GM12891 (cell line): ENCODE data around the gene FBXL15.

Experiments used
- DNase-seq: peaks from one replicate; pipeline ENCODE4 v3.0.0; 2011; ENCODE audit warnings: low spot score; ENCODE audit not compliant: insufficient read length
- FAIRE-seq: peaks from 2 replicates; lab custom pipeline; 2011; peaks lifted over from hg19 to GRCh38; lab: Jason Lieb, UNC
- PAX5 ChIP-seq: IDR thresholded peaks from 2 replicates; pipeline ENCODE4 v1.6.1; 2011; ENCODE audit warnings: low read length, moderate library complexity, mild to moderate bottlenecking; ENCODE audit not compliant: insufficient read depth, severe bottlenecking
- POLR2A ChIP-seq: IDR thresholded peaks from 2 replicates; pipeline ENCODE4 v1.6.1; 2011; ENCODE audit warnings: low read depth, low read length, control low read depth
- POLR2AphosphoS5 ChIP-seq: IDR thresholded peaks from 2 replicates; pipeline ENCODE4 v1.6.1; 2011; ENCODE audit warnings: low read depth, low read length, control low read depth
- POU2F2 ChIP-seq: IDR thresholded peaks from 2 replicates; pipeline ENCODE4 v1.6.1; 2011; ENCODE audit warnings: low read depth, mild to moderate bottlenecking, control low read depth, low read length, moderate library complexity
- SPI1 ChIP-seq: IDR thresholded peaks from 2 replicates; pipeline ENCODE4 v1.6.1; 2011; ENCODE audit warnings: low read depth, low read length, control low read depth
- TAF1 ChIP-seq: IDR thresholded peaks from 2 replicates; pipeline ENCODE4 v1.6.1; 2011; ENCODE audit warnings: low read depth, low read length, control low read depth

Gene FBXL15

DNA sequence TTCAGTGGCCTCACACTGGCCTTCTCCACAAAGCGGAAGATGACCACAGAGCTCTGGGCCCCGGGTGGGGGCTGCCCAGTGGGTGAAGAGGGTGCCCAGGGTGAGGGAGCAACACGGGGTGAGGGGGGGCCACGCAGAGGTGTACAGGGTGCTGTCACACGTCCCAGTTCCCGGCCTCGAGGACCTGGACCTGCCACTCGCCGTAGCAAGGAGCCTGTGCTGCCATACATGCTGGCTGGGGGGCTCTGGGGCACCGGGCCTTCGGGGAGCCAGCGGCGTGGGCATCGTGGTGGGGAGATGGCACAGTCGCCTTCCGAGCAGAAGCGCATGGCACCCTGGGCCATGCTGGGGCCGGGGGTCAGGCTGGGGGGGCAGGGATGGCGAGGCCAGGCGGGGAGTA, 3.9 kb upstream of the FBXL15 start:
- FAIRE-seq (no peak), DNase-seq (no peak)
- no peak for TF ChIP-seq SPI1
- TF ChIP-seq POLR2AphosphoS5 = no peak
- no peak for TF ChIP-seq POU2F2
- TF ChIP-seq TAF1 = no peak
- no peak for TF ChIP-seq POLR2A
- TF ChIP-seq PAX5 = no peak

- TF ChIP-seq POLR2A (no peak), POU2F2 (no peak), SPI1 (no peak), POLR2AphosphoS5 (no peak), PAX5 (no peak), TAF1 (no peak)
- no peak for FAIRE-seq
- DNase-seq = no peak
These were observed 1.9 kb upstream of the FBXL15 start, which contains the start of gene PSD for GRCh38 chr10:102418622-102419268. PSD (minus strand) TSS chr10:102418785; CDS start chr10:102417038, 1,747 bp downstream.

GRCh38 chr10:102419269-102420180, 1.1 kb upstream of the FBXL15 start:
- FAIRE-seq = peak; percentile 84
- TF ChIP-seq POU2F2 (no peak), POLR2A (no peak), TAF1 (no peak), SPI1 (no peak), PAX5 (no peak), POLR2AphosphoS5 (no peak)
- no peak for DNase-seq

- no peak for TF ChIP-seq PAX5
- no peak for TF ChIP-seq SPI1
- no peak for TF ChIP-seq POLR2A
- TF ChIP-seq POU2F2 = no peak
- no peak for TF ChIP-seq POLR2AphosphoS5
- TF ChIP-seq TAF1 = no peak
- FAIRE-seq (no peak), DNase-seq (no peak)
These were observed 389 bp upstream of the FBXL15 start for GRCh38 chr10:102420181-102420713.

DNA sequence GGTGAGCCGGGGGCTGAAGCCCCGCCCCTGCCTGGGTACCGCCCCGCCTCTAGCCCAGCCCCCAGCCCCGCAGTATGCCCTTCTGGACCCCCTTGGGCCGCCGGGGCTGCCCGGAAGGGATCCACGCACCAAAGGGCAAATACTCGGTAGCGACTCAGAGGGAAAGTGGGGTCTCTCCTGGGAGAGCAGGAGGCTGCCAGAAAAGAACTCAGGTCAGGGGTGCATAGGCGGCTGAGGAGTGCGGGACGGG, 796 bp downstream of the FBXL15 start:
- DNase-seq = no peak
- no peak for FAIRE-seq
- TF ChIP-seq POU2F2 = no peak
- TF ChIP-seq TAF1 = no peak
- TF ChIP-seq POLR2AphosphoS5 = no peak
- no peak for TF ChIP-seq PAX5
- TF ChIP-seq POLR2A = no peak
- TF ChIP-seq SPI1 = no peak

GRCh38 chr10:102421757-102422512, 1.3 kb downstream of the FBXL15 start:
- FAIRE-seq (no peak), DNase-seq (no peak)
- TF ChIP-seq PAX5 (no peak), POU2F2 (no peak), TAF1 (no peak), SPI1 (no peak), POLR2AphosphoS5 (no peak), POLR2A (no peak; the same call in 1 of the 2 replicates)

GRCh38 chr10:102422545-102423129, 2.0 kb downstream of the FBXL15 start:
- FAIRE-seq (peak; percentile 97), DNase-seq (peak; percentile 65)
- no peak; the same call in 1 of the 2 replicates for TF ChIP-seq POLR2A
- TF ChIP-seq PAX5 = no peak
- TF ChIP-seq TAF1 = no peak
- TF ChIP-seq POU2F2 = peak; percentile 80
- no peak for TF ChIP-seq SPI1

DNA sequence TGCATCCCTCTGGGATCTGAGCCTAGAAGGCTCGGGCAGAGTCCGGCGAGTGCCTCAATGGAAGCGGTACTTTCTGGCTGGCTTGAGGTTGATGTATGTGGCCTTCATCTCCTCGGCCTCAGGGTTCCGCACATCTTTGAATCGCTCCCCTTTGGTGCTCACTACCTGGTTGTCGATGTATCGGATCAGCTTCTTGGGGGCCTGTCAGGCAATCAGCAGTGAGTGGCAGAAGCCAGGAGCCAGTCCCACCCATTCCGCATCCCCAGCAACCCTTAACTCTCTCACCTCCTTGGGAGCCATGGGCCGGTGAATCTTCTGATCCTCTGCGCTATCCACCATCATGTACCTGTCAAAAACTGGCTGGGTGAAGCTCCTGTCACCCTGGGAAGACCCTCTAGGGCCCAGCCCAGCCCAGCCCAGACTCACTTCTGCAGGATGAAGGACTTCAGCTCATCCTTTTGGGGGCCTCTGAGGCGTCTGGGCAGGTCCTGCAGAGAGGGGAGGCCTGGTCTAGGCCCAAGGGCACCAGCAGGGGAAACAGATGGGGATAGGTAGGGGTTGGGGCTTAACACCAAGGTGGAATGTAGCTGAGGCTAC, 2.8 kb downstream of the FBXL15 start:
- no peak for TF ChIP-seq POLR2AphosphoS5
- no peak for TF ChIP-seq SPI1
- no peak for TF ChIP-seq TAF1
- TF ChIP-seq POLR2A = no peak
- no peak for TF ChIP-seq POU2F2
- no peak for TF ChIP-seq PAX5
- DNase-seq = no peak
- FAIRE-seq = no peak
